Smooth muscle cell (in vitro differentiated cells): ENCODE data around the gene AAGAB. TPM values are rescaled to one million over a fixed set of nuclear protein-coding genes. Genes with fewer than 3 reads are reported as not detected.

Experiments
- DNase-seq: peaks from one replicate; lab custom pipeline; 2025; ENCODE audit not compliant: unreplicated experiment; lab: John Stamatoyannopoulos, UW
- H2AFZ ChIP-seq: fragments of 200-600 bp; sonication (generic); 2 replicates; pipeline ENCODE4 v1.6.0; 2016; ENCODE audit warnings: antibody characterized with exemption, low read depth, mild to moderate bottlenecking
- H3F3A ChIP-seq: fragments of 200-600 bp; sonication (generic); 2 replicates; pipeline ENCODE4 v1.6.0; 2017; ENCODE audit warnings: antibody characterized with exemption, low read depth
- H3K27ac ChIP-seq: fragments of 200-600 bp; sonication (generic); 2 replicates; pipeline ENCODE4 v1.5.1; 2016; ENCODE audit warnings: low read depth, mild to moderate bottlenecking
- H3K27me3 ChIP-seq: fragments of 200-600 bp; sonication (generic); 2 replicates; pipeline ENCODE4 v1.6.1; 2016; ENCODE audit warnings: low read depth, mild to moderate bottlenecking
- H3K36me3 ChIP-seq: fragments of 200-600 bp; sonication (generic); 2 replicates; pipeline ENCODE4 v1.5.1; 2016; ENCODE audit warnings: low read depth
- H3K4me1 ChIP-seq: fragments of 200-600 bp; sonication (generic); 2 replicates; pipeline ENCODE4 v1.5.1; 2016; ENCODE audit warnings: low read depth
- H3K4me2 ChIP-seq: fragments of 200-600 bp; sonication (generic); 2 replicates; pipeline ENCODE4 v1.6.0; 2016; ENCODE audit warnings: mild to moderate bottlenecking
- H3K4me3 ChIP-seq: fragments of 200-600 bp; sonication (generic); 2 replicates; pipeline ENCODE4 v1.5.1; 2016; ENCODE audit warnings: mild to moderate bottlenecking
- H3K79me2 ChIP-seq: fragments of 200-600 bp; sonication (generic); 2 replicates; pipeline ENCODE4 v1.6.0; 2016; ENCODE audit warnings: low read depth, mild to moderate bottlenecking
- H3K9ac ChIP-seq: fragments of 200-600 bp; sonication (generic); 2 replicates; pipeline ENCODE4 v1.6.0; 2016; ENCODE audit warnings: low read depth
- H3K9me3 ChIP-seq: fragments of 200-600 bp; sonication (generic); replicated peaks from 2 replicates; pipeline ENCODE4 v1.5.1; 2016; ENCODE audit warnings: low read depth
- H4K20me1 ChIP-seq: fragments of 200-600 bp; sonication (generic); 2 replicates; pipeline ENCODE4 v1.6.0; 2016; ENCODE audit warnings: low read depth
- WGBS: methylation state at CpG from one replicate; pipeline ENCODE4 v1.1.7; 2016; ENCODE audit warnings: low lambda C conversion rate; 5-methylcytosine and 5-hydroxymethylcytosine counted together
- polyA plus RNA-seq: library from polyadenylated mRNA; unstranded; fragments of >200 nt; fragmentation: Nextera tagmentation; extraction: Ambion mirVana; gene quantifications from 2 replicates; pipeline ENCODE4 v1.2.1, GENCODE V29; 2016
- total RNA-seq: library from RNA; depleted of rRNA; stranded (reverse); fragments of >200 nt; gene quantifications from 2 replicates; pipeline ENCODE4 v1.2.3, GENCODE V29; 2014
- TF ChIP-seq, protein P1 (sequence below): fragments of 200-600 bp; sonication (generic); IDR thresholded peaks from 2 replicates; pipeline ENCODE4 v1.5.1; 2017; ENCODE audit warnings: borderline replicate concordance, mild to moderate bottlenecking, antibody characterized with exemption; ENCODE audit not compliant: insufficient read depth, poor library complexity, severe bottlenecking

AAGAB gene
- total and polyA plus RNA-seq, 2 experiments from 2014 or later, result 38.2 to 39.6 TPM

DNA sequence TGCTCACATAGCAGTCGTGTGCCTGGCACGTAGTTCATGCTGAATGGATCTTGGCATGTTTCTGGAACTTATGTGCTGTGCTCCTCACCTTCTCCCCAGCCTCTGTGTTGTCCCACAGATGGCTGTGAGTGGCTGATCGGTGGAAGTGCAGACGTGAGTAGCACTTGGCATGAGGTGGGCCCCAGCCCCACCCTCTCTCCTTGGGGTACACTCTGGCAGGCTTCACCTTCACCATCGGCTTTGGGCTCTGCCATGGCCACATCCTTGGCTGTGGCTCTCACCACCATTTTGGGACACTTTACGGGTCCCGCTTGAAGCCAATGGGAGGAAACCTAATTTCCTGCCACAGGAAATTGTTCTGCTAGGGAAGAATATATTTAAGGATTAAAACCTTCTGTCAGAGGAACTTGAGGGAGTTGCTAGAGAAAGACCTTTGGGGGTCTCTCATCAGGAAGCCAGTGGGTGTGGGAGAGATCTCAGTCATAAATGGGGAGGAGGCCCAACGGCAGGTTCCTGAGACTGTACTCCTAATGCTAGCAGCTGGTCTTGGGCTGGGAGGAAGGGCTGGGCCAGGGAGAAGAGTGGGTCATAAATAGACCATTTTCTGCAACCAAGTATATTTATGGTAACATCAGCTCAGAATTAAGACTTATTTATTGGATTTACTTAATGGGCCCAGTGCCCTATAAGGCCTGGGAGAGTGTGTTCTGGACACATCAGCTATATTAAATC lies 96.8 kb downstream of the AAGAB start:
- H3K79me2 ChIP-seq, result peaks cover 92% of the 10 kb centered on the region
- TF ChIP-seq, protein P1, sequence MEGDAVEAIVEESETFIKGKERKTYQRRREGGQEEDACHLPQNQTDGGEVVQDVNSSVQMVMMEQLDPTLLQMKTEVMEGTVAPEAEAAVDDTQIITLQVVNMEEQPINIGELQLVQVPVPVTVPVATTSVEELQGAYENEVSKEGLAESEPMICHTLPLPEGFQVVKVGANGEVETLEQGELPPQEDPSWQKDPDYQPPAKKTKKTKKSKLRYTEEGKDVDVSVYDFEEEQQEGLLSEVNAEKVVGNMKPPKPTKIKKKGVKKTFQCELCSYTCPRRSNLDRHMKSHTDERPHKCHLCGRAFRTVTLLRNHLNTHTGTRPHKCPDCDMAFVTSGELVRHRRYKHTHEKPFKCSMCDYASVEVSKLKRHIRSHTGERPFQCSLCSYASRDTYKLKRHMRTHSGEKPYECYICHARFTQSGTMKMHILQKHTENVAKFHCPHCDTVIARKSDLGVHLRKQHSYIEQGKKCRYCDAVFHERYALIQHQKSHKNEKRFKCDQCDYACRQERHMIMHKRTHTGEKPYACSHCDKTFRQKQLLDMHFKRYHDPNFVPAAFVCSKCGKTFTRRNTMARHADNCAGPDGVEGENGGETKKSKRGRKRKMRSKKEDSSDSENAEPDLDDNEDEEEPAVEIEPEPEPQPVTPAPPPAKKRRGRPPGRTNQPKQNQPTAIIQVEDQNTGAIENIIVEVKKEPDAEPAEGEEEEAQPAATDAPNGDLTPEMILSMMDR, result no peak
- H2AFZ ChIP-seq, result no peak overlapping the region
- no peaks in the 10 kb centered on the region for H3K4me1 ChIP-seq
- WGBS, result 95% methylated on average over 8 of the region's 8 CpGs
- no peaks in the 10 kb centered on the region for H3K9me3 ChIP-seq
- no peak for DNase-seq
- no peaks in the 10 kb centered on the region for H3K36me3 ChIP-seq
- peaks cover 52% of the 10 kb centered on the region for H4K20me1 ChIP-seq
- H3K4me3 ChIP-seq, result no peak overlapping the region
- H3K4me2 ChIP-seq, result no peak overlapping the region
- no peaks in the 10 kb centered on the region for H3F3A ChIP-seq
- no peak overlapping the region for H3K9ac ChIP-seq
- H3K27me3 ChIP-seq, result no peaks in the 10 kb centered on the region
- no peak overlapping the region for H3K27ac ChIP-seq

DNA sequence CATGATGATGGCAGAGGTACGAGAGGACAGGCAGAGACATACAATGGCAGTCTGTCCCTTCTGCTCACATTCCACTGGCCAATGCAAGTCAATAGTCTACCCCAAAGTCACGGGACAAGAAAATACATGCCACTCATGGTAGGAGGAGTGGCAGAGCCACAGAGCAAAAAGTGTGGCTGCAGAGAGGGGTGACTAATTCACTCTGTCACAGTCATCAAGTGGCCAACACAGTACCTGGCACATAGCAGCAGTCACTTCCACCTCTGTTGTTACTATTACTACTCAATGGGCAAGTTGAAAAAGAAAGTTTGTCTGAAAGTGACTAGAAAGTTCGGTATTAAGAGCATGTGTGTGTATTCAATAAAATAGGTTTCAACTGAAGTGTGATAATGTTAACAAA lies 97.6 kb downstream of the AAGAB start:
- no peaks in the 10 kb centered on the region for H3K9me3 ChIP-seq
- H4K20me1 ChIP-seq, result peaks cover 44% of the 10 kb centered on the region
- peaks cover 95% of the 10 kb centered on the region for H3K79me2 ChIP-seq
- H3F3A ChIP-seq, result no peaks in the 10 kb centered on the region
- H3K4me1 ChIP-seq, result no peaks in the 10 kb centered on the region
- TF ChIP-seq, protein P1, result no peak
- 99% methylated on average over 3 of the region's 3 CpGs for WGBS
- H3K9ac ChIP-seq, result no peak overlapping the region
- H2AFZ ChIP-seq, result no peak overlapping the region
- H3K36me3 ChIP-seq, result no peaks in the 10 kb centered on the region
- H3K4me3 ChIP-seq, result no peak overlapping the region
- H3K27ac ChIP-seq, result no peak overlapping the region
- DNase-seq, result no peak
- no peaks in the 10 kb centered on the region for H3K27me3 ChIP-seq
- H3K4me2 ChIP-seq, result no peak overlapping the region

DNA sequence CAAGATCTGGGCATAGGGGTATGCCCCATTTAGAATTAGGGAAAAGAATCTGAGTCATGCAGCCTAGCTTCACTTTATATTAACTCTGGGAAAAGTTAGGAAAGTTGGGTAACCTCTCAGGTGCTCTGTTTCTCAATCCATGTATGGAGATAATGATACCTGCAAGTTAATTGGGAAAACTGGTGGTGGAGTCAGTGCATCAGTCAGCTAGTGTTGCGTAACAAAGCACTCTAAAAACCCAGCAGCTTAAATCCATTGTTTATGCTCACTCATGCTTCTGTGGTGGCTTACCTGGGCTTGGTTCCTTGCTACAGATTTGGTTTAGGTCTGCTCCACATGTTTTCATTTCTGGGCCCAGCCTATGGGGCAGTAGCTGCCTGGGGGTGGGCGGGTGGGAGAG lies 98.0 kb downstream of the AAGAB start:
- 100% methylated on average over 2 of the region's 2 CpGs for WGBS
- no peak overlapping the region for H3K4me3 ChIP-seq

More for the DNA sequence above, 98.0 kb downstream of the AAGAB start:
- Histone ChIP-seq H3K4me1 (no peaks in the 10 kb centered on the region), H3K79me2 (peaks cover 95% of the 10 kb centered on the region), H3K9me3 (no peaks in the 10 kb centered on the region), H3K4me2 (no peak overlapping the region), H3F3A (no peaks in the 10 kb centered on the region), H3K36me3 (no peaks in the 10 kb centered on the region), H3K9ac (no peak overlapping the region), H4K20me1 (peaks cover 39% of the 10 kb centered on the region), H2AFZ (no peak overlapping the region), H3K27ac (no peak overlapping the region), H3K27me3 (no peaks in the 10 kb centered on the region)
- no peak for DNase-seq
- TF ChIP-seq, protein P1, result no peak
